Fibroblast of pulmonary artery (primary cell): ENCODE measurements around the gene TADA2A.
A peak's percentile ranks its signal among the peaks of the same experiment; 100 is the strongest.

Experiments
- DNase-seq: peaks from one replicate; pipeline ENCODE4 v3.0.0-alpha.2; 2010; ENCODE audit warnings: low read depth
- H3K4me3 ChIP-seq: replicated peaks from 2 replicates; pipeline ENCODE4 v1.5.1; 2011; ENCODE audit warnings: low read depth, mild to moderate bottlenecking, control low read depth, low read length, moderate library complexity
- TF ChIP-seq, protein P1 (sequence below): IDR thresholded peaks from 2 replicates; pipeline ENCODE4 v1.5.1; 2011; ENCODE audit warnings: mild to moderate bottlenecking, control low read depth, low read length, inconsistent platforms; ENCODE audit errors: missing control alignments

Gene TADA2A

DNA sequence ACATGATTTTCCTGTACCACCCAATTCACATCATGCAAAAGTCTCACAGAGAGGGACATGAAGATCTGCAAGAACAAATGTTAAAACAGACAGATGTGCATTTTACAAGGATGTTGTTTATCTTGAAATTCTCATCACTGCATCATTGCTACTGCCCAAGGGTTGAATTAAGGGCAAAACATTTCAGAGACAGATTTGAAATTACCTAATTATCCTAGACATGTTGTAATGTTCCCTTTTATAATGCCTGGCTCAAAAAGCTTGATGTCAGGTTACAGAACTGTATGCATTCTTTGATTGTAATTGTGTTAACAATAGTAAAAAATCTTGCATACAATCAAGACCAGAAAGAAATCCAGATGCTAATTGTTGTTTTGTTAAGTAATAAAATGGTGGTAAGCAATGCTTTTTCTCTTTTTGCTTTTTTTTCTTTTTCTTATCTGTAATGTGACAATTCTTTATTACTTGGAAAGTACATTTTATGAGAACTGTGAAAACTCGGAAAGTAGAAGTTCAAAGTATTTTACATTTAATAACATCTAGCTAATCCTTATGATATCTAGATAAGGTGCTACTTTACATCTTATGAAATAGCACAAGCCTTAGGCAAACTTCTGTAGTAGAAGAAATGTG lies 79.4 kb downstream of the TADA2A start:
- DNase-seq = no peak
- H3K4me3 ChIP-seq = no peak overlapping the region
- TF ChIP-seq, protein P1, sequence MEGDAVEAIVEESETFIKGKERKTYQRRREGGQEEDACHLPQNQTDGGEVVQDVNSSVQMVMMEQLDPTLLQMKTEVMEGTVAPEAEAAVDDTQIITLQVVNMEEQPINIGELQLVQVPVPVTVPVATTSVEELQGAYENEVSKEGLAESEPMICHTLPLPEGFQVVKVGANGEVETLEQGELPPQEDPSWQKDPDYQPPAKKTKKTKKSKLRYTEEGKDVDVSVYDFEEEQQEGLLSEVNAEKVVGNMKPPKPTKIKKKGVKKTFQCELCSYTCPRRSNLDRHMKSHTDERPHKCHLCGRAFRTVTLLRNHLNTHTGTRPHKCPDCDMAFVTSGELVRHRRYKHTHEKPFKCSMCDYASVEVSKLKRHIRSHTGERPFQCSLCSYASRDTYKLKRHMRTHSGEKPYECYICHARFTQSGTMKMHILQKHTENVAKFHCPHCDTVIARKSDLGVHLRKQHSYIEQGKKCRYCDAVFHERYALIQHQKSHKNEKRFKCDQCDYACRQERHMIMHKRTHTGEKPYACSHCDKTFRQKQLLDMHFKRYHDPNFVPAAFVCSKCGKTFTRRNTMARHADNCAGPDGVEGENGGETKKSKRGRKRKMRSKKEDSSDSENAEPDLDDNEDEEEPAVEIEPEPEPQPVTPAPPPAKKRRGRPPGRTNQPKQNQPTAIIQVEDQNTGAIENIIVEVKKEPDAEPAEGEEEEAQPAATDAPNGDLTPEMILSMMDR = no peak

DNA sequence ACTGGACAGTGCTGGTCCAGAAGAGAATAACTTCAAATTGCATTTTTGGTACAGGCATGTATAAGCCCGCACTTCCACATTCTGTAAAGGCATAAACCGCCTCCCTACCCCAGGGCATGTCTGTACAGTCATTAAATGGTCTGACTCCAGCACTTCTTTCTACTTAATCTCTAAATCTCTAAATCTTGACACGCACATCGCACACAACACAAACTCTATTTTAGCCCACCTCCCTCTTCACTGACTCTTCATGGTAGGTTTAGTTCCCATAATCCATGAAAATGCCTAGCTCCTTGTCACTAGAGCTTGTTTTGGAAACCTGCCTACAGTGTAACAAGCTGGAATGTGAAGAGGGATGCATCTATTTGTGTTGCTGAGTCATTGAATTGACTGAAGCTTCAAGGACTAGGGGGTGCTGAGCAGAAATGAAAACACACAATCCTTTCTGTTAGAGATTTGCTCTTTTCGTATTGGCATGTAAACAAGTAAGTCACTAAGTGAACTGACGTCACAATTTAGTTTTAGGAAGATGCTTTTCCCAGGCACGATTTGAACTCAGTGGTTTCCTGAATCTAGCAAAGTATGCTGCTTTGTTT lies 81.4 kb downstream of the TADA2A start:
- peak; percentile 96 for DNase-seq
- H3K4me3 ChIP-seq = peak overlapping the region; percentile 77
- TF ChIP-seq, protein P1 = no peak

DNA sequence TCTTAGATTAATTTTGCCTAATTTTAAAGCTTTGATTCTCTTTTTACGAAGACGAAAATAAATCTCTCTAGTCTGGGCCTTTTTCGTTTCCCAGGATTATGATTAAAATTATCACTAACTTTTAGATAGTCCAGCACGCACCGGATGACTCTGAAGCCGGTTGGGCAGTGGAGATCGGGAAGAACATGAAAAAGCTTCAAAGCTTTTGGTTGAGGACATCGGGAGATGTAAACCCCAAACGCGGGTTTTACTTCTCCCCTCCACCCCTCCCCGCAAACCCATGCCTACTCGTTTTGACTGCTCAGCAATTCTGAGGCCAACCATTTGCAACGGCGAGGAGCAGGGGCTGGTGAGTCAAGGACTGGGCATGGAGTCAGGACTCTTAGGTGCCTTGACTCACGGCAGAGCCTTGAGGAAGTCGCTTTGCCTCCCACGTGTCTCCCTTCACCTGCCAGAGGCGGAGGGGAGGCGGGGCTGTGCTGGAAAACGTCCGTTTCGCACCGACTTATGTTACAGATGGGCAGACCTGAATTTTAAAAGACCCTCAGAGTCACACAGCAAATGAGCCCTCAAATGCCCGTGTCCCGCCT lies 82.0 kb downstream of the TADA2A start:
- H3K4me3 ChIP-seq = peak overlapping the region; percentile 77
- DNase-seq = peak; percentile 90
- TF ChIP-seq, protein P1 = no peak

DNA sequence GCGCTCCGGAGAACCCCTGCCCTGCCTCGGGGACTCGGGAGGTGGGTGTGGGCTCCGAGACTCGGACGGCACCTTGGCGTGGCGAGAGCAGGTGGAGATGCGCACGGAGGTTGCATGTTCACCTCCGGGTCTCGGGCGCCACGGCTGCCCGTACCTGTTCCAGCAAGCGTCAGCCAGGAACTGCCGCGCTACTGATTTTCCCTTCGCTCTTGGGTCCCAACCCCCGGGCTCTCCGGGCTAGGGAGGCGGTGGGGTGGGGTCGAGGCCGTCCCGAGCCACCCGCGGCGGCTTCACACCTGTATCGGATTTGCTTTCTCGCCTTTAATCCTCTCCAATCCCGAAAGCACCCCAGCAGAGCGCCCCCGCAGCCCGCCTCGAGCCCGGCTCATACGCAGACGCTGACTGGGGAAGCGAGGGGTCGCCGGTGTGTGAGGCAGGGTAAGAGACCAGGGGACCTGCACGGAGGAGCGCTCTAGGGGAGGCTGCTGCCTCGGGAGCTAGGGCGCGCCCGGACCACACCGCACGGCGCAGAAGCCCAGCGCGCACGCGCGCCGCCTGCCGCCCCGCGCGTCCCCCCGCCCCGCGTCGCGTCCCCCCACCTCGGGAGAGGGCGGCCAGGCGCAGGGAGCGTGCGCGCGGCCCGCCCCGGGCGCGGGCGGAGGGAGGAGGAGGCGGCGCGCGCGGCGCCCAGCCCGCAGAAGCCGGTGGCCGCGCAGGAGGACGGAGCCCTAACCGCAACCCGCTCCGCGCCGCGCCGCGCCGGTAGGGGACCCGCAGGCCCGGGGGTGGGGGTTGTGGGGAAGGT lies 82.7 kb downstream of the TADA2A start, which contains the start of gene DUSP14:
Gene DUSP14 (plus strand): TSS at position 695 of the 805 bp plus-strand sequence. CDS start 22,382 bp downstream, outside the sequence.
- TF ChIP-seq, protein P1 = no peak
- DNase-seq = peak; percentile 73

DNA sequence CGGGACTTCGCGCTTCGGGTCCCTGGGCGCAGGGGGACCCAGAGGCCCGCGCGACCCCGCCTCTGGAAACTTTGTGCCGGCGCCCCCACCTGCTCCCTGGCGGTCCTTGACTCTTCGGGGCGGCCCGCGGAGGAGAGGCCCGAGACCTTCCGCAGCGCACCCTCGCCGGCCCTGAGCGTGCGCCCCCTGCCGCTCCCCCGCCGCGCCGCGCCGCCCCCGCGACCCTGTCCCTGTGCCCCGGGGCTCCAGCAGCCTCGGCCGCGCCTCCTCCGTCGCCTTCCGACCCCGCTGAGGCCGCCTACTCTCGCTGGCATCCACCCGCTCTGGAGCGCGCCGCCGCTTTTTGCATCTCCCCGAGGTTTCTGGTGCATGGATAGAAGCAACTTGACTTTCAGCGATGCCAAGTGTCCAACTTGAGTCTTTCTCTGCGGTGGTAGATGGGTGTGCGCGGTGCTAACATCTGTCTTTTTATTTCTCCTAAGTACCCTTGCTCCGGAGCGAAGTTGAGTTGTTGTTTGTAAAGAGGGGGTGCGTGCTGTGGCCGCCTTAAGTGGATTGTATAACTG lies 83.4 kb downstream of the TADA2A start:
- peak overlapping the region; percentile 65 for H3K4me3 ChIP-seq
- peak; percentile 57 for DNase-seq
- TF ChIP-seq, protein P1 = no peak

More for the DNA sequence above, 82.7 kb downstream of the TADA2A start, which contains the start of gene DUSP14:
- peak within 1 kb of the TSS; percentile 77 for H3K4me3 ChIP-seq
